CD4-positive, CD25-positive, alpha-beta regulatory T cell (primary cell): Measurements from ENCODE around the gene INPP4B. TPM values are rescaled to one million over a fixed set of nuclear protein-coding genes. Genes with fewer than 3 reads are reported as not detected.

Experiments
- ATAC-seq, 2 donors: fragments of 150-1000 bp; cut with Tn5 transposase; one replicate each; pipeline ENCODE4 v1.10.0; 2021; ENCODE audit warnings: low read depth in 2 of 2, moderate number of reproducible peaks in 2 of 2, moderate library complexity in 1 of 2
- DNase-seq, 3 donors: peaks; one replicate each; pipeline versions ENCODE4 v3.0.0 to v3.0.0-alpha.2; 2012 to 2022; ENCODE audit warnings: mixed read lengths in 1 of 3
- H3K27ac ChIP-seq: one replicate; pipeline ENCODE4 v1.7.0; 2013; ENCODE audit warnings: mild to moderate bottlenecking, low read length; ENCODE audit not compliant: insufficient read depth, poor library complexity, severe bottlenecking
- H3K27me3 ChIP-seq: one replicate; pipeline ENCODE4 v1.7.0; 2013; ENCODE audit warnings: low read length; ENCODE audit not compliant: control insufficient read depth, insufficient read depth
- H3K36me3 ChIP-seq: one replicate; pipeline ENCODE4 v1.7.0; 2013; ENCODE audit warnings: mild to moderate bottlenecking, low read length, moderate library complexity; ENCODE audit not compliant: control insufficient read depth, insufficient read depth
- H3K4me1 ChIP-seq: 2 replicates; pipeline ENCODE4 v1.7.0; 2013; ENCODE audit warnings: mild to moderate bottlenecking, low read length; ENCODE audit not compliant: insufficient read depth, control insufficient read depth, poor library complexity, severe bottlenecking
- H3K4me3 ChIP-seq: one replicate; pipeline ENCODE4 v1.7.0; 2013; ENCODE audit warnings: low read depth, mild to moderate bottlenecking, low read length, moderate library complexity
- H3K9me3 ChIP-seq, 2 experiments: 1 replicate in 1 of 2; 2 replicates in 1 of 2; pipeline ENCODE4 v1.7.0; 2013; ENCODE audit warnings: low read length in 2 of 2, mild to moderate bottlenecking in 1 of 2, moderate library complexity in 1 of 2; ENCODE audit not compliant: control insufficient read depth in 2 of 2
- H3K27ac Mint-ChIP-seq, 3 donors: one replicate each; pipeline ENCODE4 v1.8.0; 2020 to 2022; ENCODE audit warnings: mild to moderate bottlenecking in 3 of 3, mixed read lengths in 3 of 3, moderate library complexity in 2 of 3
- H3K27me3 Mint-ChIP-seq: one replicate; pipeline ENCODE4 v1.8.0; 2022; ENCODE audit warnings: mild to moderate bottlenecking, mixed read lengths
- H3K36me3 Mint-ChIP-seq: one replicate; pipeline ENCODE4 v1.8.0; 2020; ENCODE audit warnings: mixed read lengths
- H3K4me1 Mint-ChIP-seq, 4 donors: one replicate each; pipeline ENCODE4 v1.8.0; 2020 to 2022; ENCODE audit warnings: mixed read lengths in 4 of 4, mild to moderate bottlenecking in 1 of 4
- H3K4me3 Mint-ChIP-seq, 4 donors: one replicate each; pipeline ENCODE4 v1.8.0; 2020 to 2022; ENCODE audit warnings: mild to moderate bottlenecking in 4 of 4, mixed read lengths in 4 of 4, moderate library complexity in 3 of 4
- H3K9me3 Mint-ChIP-seq, 7 donors: one replicate each; pipeline ENCODE4 v1.8.0; 2020 to 2022; ENCODE audit warnings: mixed read lengths in 7 of 7, mild to moderate bottlenecking in 3 of 7, moderate library complexity in 2 of 7
- polyA plus RNA-seq, 4 donors: library from polyadenylated mRNA; unstranded; fragments of 300-500 nt; fragmentation: Illumina TruSeq; gene quantifications; one replicate each; pipeline ENCODE4 v1.2.3, GENCODE V29; 2021
- total RNA-seq: library from RNA; stranded (reverse); gene quantifications from one replicate; pipeline ENCODE4 v1.2.3, GENCODE V29; 2022

The INPP4B gene
- total and polyA plus RNA-seq, 5 donors from 2014 or later = 37.6 to 89.4 (median 44.6) TPM

GRCh38 chr4:142372530-142373260 is 473.4 kb downstream of the INPP4B start:
- peaks cover 55 to 86% (median 69%) of the 10 kb centered on the region in 4 donors for H3K4me1 Mint-ChIP-seq
- peak in 1 of 2 donors; percentile 19 for ATAC-seq
- peak overlapping the region; percentile 15 for H3K27ac ChIP-seq

GRCh38 chr4:142369141-142369540 is 477.0 kb downstream of the INPP4B start:
- H3K4me3 Mint-ChIP-seq = peak overlapping the region in 1 of 4 donors; percentile 27
- DNase-seq = no peak
- H3K4me1 Mint-ChIP-seq = peaks cover 65 to 85% (median 66%) of the 10 kb centered on the region in 4 donors

More at GRCh38 chr4:142372530-142373260, 473.4 kb downstream of the INPP4B start:
- DNase-seq = no peak
- Histone ChIP-seq H3K9me3 (no peaks in the 10 kb centered on the region), H3K4me3 (peak overlapping the region; percentile 16), H3K4me1 (peaks cover 62% of the 10 kb centered on the region), H3K27me3 (no peaks in the 10 kb centered on the region), H3K36me3 (no peaks in the 10 kb centered on the region)
- Mint-ChIP-seq H3K27ac (peak overlapping the region; percentile 17 to 91 (median 28)), H3K9me3 (peaks cover 0 to 6% (median 0%) of the 10 kb centered on the region in 7 donors), H3K27me3 (no peaks in the 10 kb centered on the region), H3K36me3 (peaks cover 10% of the 10 kb centered on the region), H3K4me3 (peak overlapping the region in 3 of 4 donors; percentile 5 to 45 (median 10))

GRCh38 chr4:142367418-142368180 is 478.5 kb downstream of the INPP4B start:
- Histone ChIP-seq H3K4me3 (peak overlapping the region; percentile 46), H3K36me3 (peaks cover 2% of the 10 kb centered on the region), H3K4me1 (peaks cover 41% of the 10 kb centered on the region), H3K27ac (peak overlapping the region; percentile 17), H3K27me3 (no peaks in the 10 kb centered on the region), H3K9me3 (no peaks in the 10 kb centered on the region)
- Mint-ChIP-seq H3K36me3 (peaks cover 21% of the 10 kb centered on the region), H3K27ac (peak overlapping the region; percentile 18 to 77 (median 77)), H3K9me3 (peaks cover 0 to 6% (median 0%) of the 10 kb centered on the region in 7 donors), H3K4me3 (peak overlapping the region; percentile 44 to 58 (median 51)), H3K4me1 (peaks cover 61 to 81% (median 66%) of the 10 kb centered on the region in 4 donors), H3K27me3 (no peaks in the 10 kb centered on the region)
- peak in 1 of 2 donors; percentile 38 for ATAC-seq
- DNase-seq = no peak

More at GRCh38 chr4:142369141-142369540, 477.0 kb downstream of the INPP4B start:
- H3K9me3 Mint-ChIP-seq = peaks cover 0 to 6% (median 0%) of the 10 kb centered on the region in 7 donors
- no peak overlapping the region for H3K27ac ChIP-seq
- no peaks in the 10 kb centered on the region for H3K27me3 ChIP-seq
- peaks cover 10% of the 10 kb centered on the region for H3K36me3 Mint-ChIP-seq
- no peak for ATAC-seq
- no peaks in the 10 kb centered on the region for H3K36me3 ChIP-seq
- peak overlapping the region; percentile 46 for H3K4me3 ChIP-seq
- H3K9me3 ChIP-seq = no peaks in the 10 kb centered on the region
- no peaks in the 10 kb centered on the region for H3K27me3 Mint-ChIP-seq
- peaks cover 56% of the 10 kb centered on the region for H3K4me1 ChIP-seq
- H3K27ac Mint-ChIP-seq = peak overlapping the region in 1 of 3 donors; percentile 81

GRCh38 chr4:142366769-142367181 is 479.3 kb downstream of the INPP4B start:
- DNase-seq (no peak), ATAC-seq (peak in 1 of 2 donors; percentile 44)
- no peaks in the 10 kb centered on the region for H3K9me3 ChIP-seq
- Mint-ChIP-seq H3K4me3 (peak overlapping the region in 3 of 4 donors; percentile 5 to 58 (median 40)), H3K27me3 (no peaks in the 10 kb centered on the region), H3K27ac (peak overlapping the region; percentile 21 to 96 (median 62)), H3K4me1 (peaks cover 58 to 80% (median 64%) of the 10 kb centered on the region in 4 donors), H3K9me3 (peaks cover 0 to 6% (median 0%) of the 10 kb centered on the region in 7 donors), H3K36me3 (peaks cover 27% of the 10 kb centered on the region)
- H3K36me3 ChIP-seq = peaks cover 2% of the 10 kb centered on the region
- H3K27ac ChIP-seq = no peak overlapping the region
- H3K4me3 ChIP-seq = peak overlapping the region; percentile 46
- H3K4me1 ChIP-seq = peaks cover 39% of the 10 kb centered on the region
- H3K27me3 ChIP-seq = no peaks in the 10 kb centered on the region

DNA sequence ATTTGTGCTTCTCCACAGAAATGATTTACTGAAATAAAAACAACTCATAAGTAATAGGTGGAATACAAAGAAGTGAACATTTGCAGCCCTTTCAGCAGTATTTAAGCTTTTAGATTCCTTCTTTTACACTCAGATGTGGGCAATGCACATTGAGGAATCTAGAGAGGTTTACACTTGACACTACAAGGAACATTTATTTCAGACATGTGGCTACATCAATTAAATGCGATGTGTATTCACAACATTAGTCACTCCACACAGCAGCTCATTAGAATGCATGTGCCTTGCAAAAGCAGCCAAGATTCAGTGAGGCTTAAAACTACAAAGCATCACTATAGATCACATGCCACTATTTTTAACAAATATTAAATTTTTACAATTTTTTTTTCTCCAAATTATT is 480.7 kb downstream of the INPP4B start:
- H3K4me1 Mint-ChIP-seq = peaks cover 53 to 77% (median 61%) of the 10 kb centered on the region in 4 donors
- no peaks in the 10 kb centered on the region for H3K27me3 Mint-ChIP-seq
- H3K9me3 Mint-ChIP-seq = peaks cover 0 to 3% (median 0%) of the 10 kb centered on the region in 7 donors

DNA sequence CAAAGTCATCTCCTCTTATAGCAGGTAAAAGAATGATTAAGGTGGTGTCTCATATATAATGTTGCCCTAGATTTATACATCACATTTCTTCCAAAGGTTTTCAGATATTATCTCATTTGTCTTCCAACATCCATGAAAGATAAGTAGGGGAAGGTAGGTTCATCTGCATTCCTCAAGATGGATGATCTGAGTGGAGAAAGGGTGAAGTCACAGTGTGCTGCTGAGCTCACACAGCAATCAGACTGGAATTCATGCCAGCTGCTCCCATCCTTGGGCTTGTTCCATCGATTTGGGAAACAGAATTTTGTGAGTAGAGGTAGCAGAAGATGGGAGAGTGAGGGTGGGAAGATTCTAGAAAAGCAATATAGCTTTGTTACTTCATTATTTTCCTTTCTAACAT is 482.4 kb downstream of the INPP4B start:
- no peak overlapping the region for H3K4me3 Mint-ChIP-seq
- no peak for ATAC-seq

More for the DNA sequence above, 480.7 kb downstream of the INPP4B start:
- ATAC-seq (no peak), DNase-seq (no peak)
- H3K36me3 Mint-ChIP-seq = peaks cover 28% of the 10 kb centered on the region
- Histone ChIP-seq H3K4me1 (peaks cover 47% of the 10 kb centered on the region), H3K27me3 (no peaks in the 10 kb centered on the region), H3K27ac (no peak overlapping the region), H3K9me3 (no peaks in the 10 kb centered on the region), H3K4me3 (no peak overlapping the region), H3K36me3 (peaks cover 2% of the 10 kb centered on the region)
- peak overlapping the region; percentile 18 to 24 (median 24) for H3K27ac Mint-ChIP-seq
- H3K4me3 Mint-ChIP-seq = no peak overlapping the region

DNA sequence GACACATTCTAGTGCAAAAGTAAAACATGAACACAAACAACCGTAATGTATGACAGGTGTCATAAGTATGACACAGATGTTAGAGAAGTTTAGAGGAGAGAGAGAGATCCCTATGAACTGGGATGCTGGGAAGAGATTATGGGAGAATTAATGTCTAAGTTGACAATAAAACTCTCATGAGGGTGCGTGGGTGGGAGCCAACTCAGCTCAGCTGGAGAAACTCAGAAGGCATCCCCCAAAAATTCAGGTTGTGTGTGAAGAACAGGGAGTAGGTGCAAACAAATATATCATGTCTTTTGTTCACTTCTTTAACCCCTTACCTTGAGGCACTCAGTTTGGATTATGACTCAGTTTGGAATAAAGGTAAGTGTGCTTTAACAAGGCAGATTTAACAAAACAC is 484.1 kb downstream of the INPP4B start:
- Mint-ChIP-seq H3K4me1 (peaks cover 48 to 84% (median 67%) of the 10 kb centered on the region in 4 donors), H3K9me3 (peaks cover 0 to 3% (median 0%) of the 10 kb centered on the region in 7 donors), H3K27me3 (no peaks in the 10 kb centered on the region), H3K4me3 (peak overlapping the region in 1 of 4 donors; percentile 33), H3K36me3 (peaks cover 23% of the 10 kb centered on the region), H3K27ac (peak overlapping the region in 1 of 3 donors; percentile 88)
- H3K4me1 ChIP-seq = peaks cover 38% of the 10 kb centered on the region
- ATAC-seq (no peak), DNase-seq (no peak)
- H3K27ac ChIP-seq = no peak overlapping the region
- peaks cover 4% of the 10 kb centered on the region for H3K36me3 ChIP-seq
- no peaks in the 10 kb centered on the region for H3K9me3 ChIP-seq
- H3K4me3 ChIP-seq = no peak overlapping the region
- no peaks in the 10 kb centered on the region for H3K27me3 ChIP-seq

More for the DNA sequence above, 482.4 kb downstream of the INPP4B start:
- Mint-ChIP-seq H3K27me3 (no peaks in the 10 kb centered on the region), H3K27ac (peak overlapping the region; percentile 18 to 70 (median 52)), H3K36me3 (peaks cover 25% of the 10 kb centered on the region), H3K9me3 (peaks cover 0 to 3% (median 0%) of the 10 kb centered on the region in 7 donors), H3K4me1 (peaks cover 59 to 83% (median 67%) of the 10 kb centered on the region in 4 donors)
- Histone ChIP-seq H3K36me3 (peaks cover 2% of the 10 kb centered on the region), H3K9me3 (no peaks in the 10 kb centered on the region), H3K27ac (no peak overlapping the region), H3K4me1 (peaks cover 48% of the 10 kb centered on the region), H3K4me3 (no peak overlapping the region), H3K27me3 (no peaks in the 10 kb centered on the region)
- no peak for DNase-seq
